Esophagus squamous epithelium (tissue), 5 donors: ENCODE measurements around the gene USP46. TPM values are rescaled to one million over a fixed set of nuclear protein-coding genes. Genes with fewer than 3 reads are reported as not detected.

ENCODE experiments used
- DNase-seq: peaks from one replicate; lab custom pipeline; 2025; lab: John Stamatoyannopoulos, UW
- H3K27ac ChIP-seq, 4 donors: fragments of 200-600 bp; sonication (generic); one replicate each; pipeline ENCODE4 v1.5.1; 2016 to 2019; ENCODE audit warnings: mild to moderate bottlenecking in 1 of 4
- H3K27me3 ChIP-seq, 4 donors: fragments of 200-600 bp; sonication (generic); 1 replicate in 3 of 4; 2 replicates in 1 of 4; pipeline versions ENCODE4 v1.5.1 to v1.6.0; 2017 to 2021; ENCODE audit warnings: antibody characterized with exemption in 1 of 4
- H3K36me3 ChIP-seq, 3 donors: fragments of 200-600 bp; sonication (generic); one replicate each; pipeline ENCODE4 v1.5.1; 2016 to 2019
- H3K4me1 ChIP-seq, 3 donors: fragments of 200-600 bp; sonication (generic); one replicate each; pipeline ENCODE4 v1.5.1; 2017 to 2019
- H3K4me3 ChIP-seq, 4 donors: fragments of 200-600 bp; sonication (generic); 1 replicate in 3 of 4; 2 replicates in 1 of 4; pipeline ENCODE4 v1.5.1; 2016 to 2019; ENCODE audit warnings: mild to moderate bottlenecking in 2 of 4, moderate library complexity in 1 of 4
- H3K9me3 ChIP-seq, 3 donors: fragments of 200-600 bp; sonication (generic); one replicate each; pipeline ENCODE4 v1.5.1; 2016 to 2019
- CTCF ChIP-seq, 6 experiments: fragments of 450-650 bp in 4 of 6; fragments of 200-600 bp in 2 of 6; sonication (generic) in 2 of 6; IDR thresholded peaks; one replicate each; pipeline ENCODE4 v1.5.1; 2016 to 2019; ENCODE audit warnings: antibody characterized with exemption in 6 of 6, mild to moderate bottlenecking in 4 of 6, moderate library complexity in 4 of 6
- POLR2A ChIP-seq, 4 donors: fragments of 450-650 bp; IDR thresholded peaks; one replicate each; pipeline ENCODE4 v1.6.1; 2017; ENCODE audit warnings: antibody characterized with exemption in 4 of 4, mild to moderate bottlenecking in 4 of 4, moderate library complexity in 3 of 4
- WGBS, 2 donors: methylation state at CpG; one replicate each; pipeline ENCODE4 v1.1.5; 2018; 5-methylcytosine and 5-hydroxymethylcytosine counted together
- intact Hi-C: fragments of 100-400 bp; cut with DNase I; formaldehyde crosslinking; loops from one replicate; pipeline ENCODE4 v1.15.0; 2022
- total RNA-seq, 4 donors: library from RNA; depleted of rRNA; stranded (reverse); fragments of >200 nt; gene quantifications; one replicate each; pipeline ENCODE4 v1.1.0, GENCODE V29; 2016
- donor health status: DM: yes; HTN: yes; CAD: no.

The USP46 gene
- total RNA-seq, 4 donors from 2014 or later: 12.0 to 22.1 (median 12.9) TPM

GRCh38 chr4:52622564-52622963 lies 36.5 kb downstream of the USP46 start:
- Histone ChIP-seq H3K27ac (no peak overlapping the region), H3K4me1 (peaks cover 0 to 11% (median 2%) of the 10 kb centered on the region in 3 donors), H3K36me3 (peaks cover 0 to 63% (median 0%) of the 10 kb centered on the region in 3 donors), H3K27me3 (no peaks in the 10 kb centered on the region), H3K4me3 (no peak overlapping the region), H3K9me3 (no peaks in the 10 kb centered on the region)
- 75 to 76% methylated on average over 3 of the region's 3 CpGs for WGBS, 2 donors
- intact Hi-C loops: no loop called here
- no peak for DNase-seq
- TF ChIP-seq CTCF (IDR thresholded peaks at IDR 0.05) (no peak), POLR2A (IDR thresholded peaks at IDR 0.05) (no peak)

GRCh38 chr4:52621567-52621966 lies 37.5 kb downstream of the USP46 start:
- H3K27ac ChIP-seq: no peak overlapping the region
- H3K36me3 ChIP-seq: peaks cover 0 to 59% (median 0%) of the 10 kb centered on the region in 3 donors
- H3K9me3 ChIP-seq: no peaks in the 10 kb centered on the region
- TF ChIP-seq CTCF (IDR thresholded peaks at IDR 0.05) (no peak), POLR2A (IDR thresholded peaks at IDR 0.05) (no peak)
- H3K27me3 ChIP-seq: no peaks in the 10 kb centered on the region
- intact Hi-C loops: no loop called here
- H3K4me1 ChIP-seq: peaks cover 0 to 11% (median 2%) of the 10 kb centered on the region in 3 donors
- no peak overlapping the region for H3K4me3 ChIP-seq
- no peak for DNase-seq
- WGBS, 2 donors: 83 to 100% methylated on average over 2 of the region's 2 CpGs

- TF ChIP-seq CTCF (IDR thresholded peaks at IDR 0.05) (no peak), POLR2A (IDR thresholded peaks at IDR 0.05) (no peak)
- intact Hi-C loops: no loop called here
- 46 to 70% methylated on average over 2 of the region's 2 CpGs for WGBS, 2 donors
- H3K4me3 ChIP-seq: no peak overlapping the region
- DNase-seq: no peak
- H3K27me3 ChIP-seq: no peaks in the 10 kb centered on the region
- H3K9me3 ChIP-seq: no peaks in the 10 kb centered on the region
- peaks cover 0 to 11% (median 2%) of the 10 kb centered on the region in 3 donors for H3K4me1 ChIP-seq
- H3K27ac ChIP-seq: no peak overlapping the region
- H3K36me3 ChIP-seq: peaks cover 0 to 40% (median 0%) of the 10 kb centered on the region in 3 donors
These were observed 39.5 kb downstream of the USP46 start for GRCh38 chr4:52619591-52619931.

GRCh38 chr4:52618795-52619590 lies 40.1 kb downstream of the USP46 start:
- no peak overlapping the region for H3K4me3 ChIP-seq
- no peak overlapping the region for H3K27ac ChIP-seq
- 77 to 84% methylated on average over 3 of the region's 3 CpGs for WGBS, 2 donors
- H3K9me3 ChIP-seq: no peaks in the 10 kb centered on the region
- H3K36me3 ChIP-seq: peaks cover 0 to 38% (median 0%) of the 10 kb centered on the region in 3 donors
- no peak for DNase-seq
- TF ChIP-seq CTCF (IDR thresholded peaks at IDR 0.05) (no peak), POLR2A (IDR thresholded peaks at IDR 0.05) (no peak)
- no peaks in the 10 kb centered on the region for H3K27me3 ChIP-seq
- intact Hi-C loops: no loop called here
- peaks cover 0 to 11% (median 2%) of the 10 kb centered on the region in 3 donors for H3K4me1 ChIP-seq

GRCh38 chr4:52617336-52618020 lies 41.6 kb downstream of the USP46 start:
- WGBS, 2 donors: 80 to 87% methylated on average over 3 of the region's 3 CpGs

More at GRCh38 chr4:52617336-52618020, 41.6 kb downstream of the USP46 start:
- Histone ChIP-seq H3K4me1 (peaks cover 0 to 11% (median 2%) of the 10 kb centered on the region in 3 donors), H3K36me3 (peaks cover 0 to 35% (median 0%) of the 10 kb centered on the region in 3 donors), H3K27ac (no peak overlapping the region), H3K4me3 (no peak overlapping the region), H3K27me3 (no peaks in the 10 kb centered on the region), H3K9me3 (no peaks in the 10 kb centered on the region)
- DNase-seq: no peak
- TF ChIP-seq POLR2A (IDR thresholded peaks at IDR 0.05) (no peak), CTCF (IDR thresholded peaks at IDR 0.05) (no peak)
- intact Hi-C loops: no loop called here
